Loucy (cell line): ENCODE results near the gene PIP4K2C.

ENCODE experiments used
- H2AFZ ChIP-seq: fragments of 200-600 bp; sonication (generic); 2 replicates; pipeline ENCODE4 v1.6.0; 2016; ENCODE audit warnings: antibody characterized with exemption, mild to moderate bottlenecking, low read length, moderate library complexity
- H3F3A ChIP-seq: fragments of 200-600 bp; 2 replicates; pipeline ENCODE4 v1.6.0; 2016; ENCODE audit warnings: antibody characterized with exemption, low read depth, mild to moderate bottlenecking
- H3K27me3 ChIP-seq: fragments of 200-600 bp; sonication (generic); 2 replicates; pipeline ENCODE4 v1.6.1; 2014; ENCODE audit warnings: low read length, mild to moderate bottlenecking; ENCODE audit not compliant: insufficient read depth, poor library complexity, severe bottlenecking
- H3K36me3 ChIP-seq: fragments of 200-600 bp; sonication (generic); 2 replicates; pipeline ENCODE4 v1.6.1; 2016; ENCODE audit warnings: low read length; ENCODE audit not compliant: insufficient read depth
- H3K4me1 ChIP-seq: fragments of 200-600 bp; sonication (generic); 2 replicates; pipeline ENCODE4 v1.5.1; 2014; ENCODE audit warnings: low read length, mild to moderate bottlenecking; ENCODE audit not compliant: insufficient read depth, poor library complexity, severe bottlenecking
- H3K4me2 ChIP-seq: fragments of 200-600 bp; sonication (generic); 2 replicates; pipeline ENCODE4 v1.6.0; 2014; ENCODE audit warnings: antibody characterized with exemption, low read length, low read depth, mild to moderate bottlenecking; ENCODE audit not compliant: poor library complexity, severe bottlenecking
- H3K4me3 ChIP-seq: fragments of 200-600 bp; sonication (generic); 2 replicates; pipeline ENCODE4 v1.5.1; 2014; ENCODE audit warnings: low read length, mild to moderate bottlenecking, mixed read lengths; ENCODE audit not compliant: poor library complexity, severe bottlenecking
- H3K79me2 ChIP-seq: fragments of 200-600 bp; sonication (generic); 2 replicates; pipeline ENCODE4 v1.6.1; 2014; ENCODE audit warnings: low read length; ENCODE audit not compliant: insufficient read depth
- H3K9ac ChIP-seq: fragments of 200-600 bp; sonication (generic); 2 replicates; pipeline ENCODE4 v1.6.0; 2014; ENCODE audit warnings: mild to moderate bottlenecking, low read depth, low read length, moderate library complexity; ENCODE audit not compliant: poor library complexity, severe bottlenecking
- H3K9me2 ChIP-seq: fragments of 200-600 bp; sonication (generic); replicated peaks from 2 replicates; pipeline ENCODE4 v1.6.1; 2016; ENCODE audit warnings: low read depth, low read length, mixed read lengths
- H3K9me3 ChIP-seq: fragments of 200-600 bp; sonication (generic); 2 replicates; pipeline ENCODE4 v1.6.1; 2014; ENCODE audit warnings: mild to moderate bottlenecking, antibody characterized with exemption, low read length, low read depth; ENCODE audit not compliant: insufficient read depth
- H4K20me1 ChIP-seq: fragments of 200-600 bp; sonication (generic); 2 replicates; pipeline ENCODE4 v1.6.0; 2014; ENCODE audit warnings: antibody characterized with exemption, low read length, mild to moderate bottlenecking; ENCODE audit not compliant: insufficient read depth, poor library complexity, severe bottlenecking
- CTCF ChIP-seq: fragments of 200-600 bp; sonication (generic); conservative IDR thresholded peaks from 2 replicates; pipeline ENCODE4 v1.5.1; 2014; ENCODE audit warnings: mild to moderate bottlenecking, antibody characterized with exemption, low read length
- EZH2phosphoT487 ChIP-seq: fragments of 200-600 bp; IDR thresholded peaks from 2 replicates; pipeline ENCODE4 v1.6.1; 2018; ENCODE audit warnings: antibody characterized with exemption, mild to moderate bottlenecking, moderate library complexity, borderline replicate concordance

The PIP4K2C gene

GRCh38 chr12:57606821-57607220, 15.8 kb downstream of the PIP4K2C start:
- Histone ChIP-seq H3K36me3 (peaks cover 8% of the 10 kb centered on the region; the same call in 1 of the 2 replicates), H3K79me2 (no peaks in the 10 kb centered on the region), H3K4me2 (no peak overlapping the region), H3K9ac (no peak overlapping the region), H4K20me1 (no peaks in the 10 kb centered on the region), H2AFZ (no peak overlapping the region), H3K4me3 (no peak overlapping the region), H3K27me3 (no peaks in the 10 kb centered on the region), H3K4me1 (peaks cover 29% of the 10 kb centered on the region), H3K9me2 (no peaks in the 10 kb centered on the region), H3F3A (no peaks in the 10 kb centered on the region), H3K9me3 (no peaks in the 10 kb centered on the region)
- TF ChIP-seq CTCF (no peak), EZH2phosphoT487 (no peak)

GRCh38 chr12:57607958-57608663, 17.1 kb downstream of the PIP4K2C start:
- Histone ChIP-seq H3K4me2 (no peak overlapping the region), H3F3A (no peaks in the 10 kb centered on the region), H3K9me2 (no peaks in the 10 kb centered on the region), H3K79me2 (no peaks in the 10 kb centered on the region), H3K36me3 (no peaks in the 10 kb centered on the region), H3K27me3 (no peaks in the 10 kb centered on the region), H3K9me3 (no peaks in the 10 kb centered on the region), H4K20me1 (no peaks in the 10 kb centered on the region), H3K4me3 (no peak overlapping the region), H2AFZ (no peak overlapping the region), H3K9ac (no peak overlapping the region), H3K4me1 (peaks cover 37% of the 10 kb centered on the region)
- no peak for TF ChIP-seq EZH2phosphoT487
- no peak for TF ChIP-seq CTCF

- no peak overlapping the region for H3K9ac ChIP-seq
- no peaks in the 10 kb centered on the region for H4K20me1 ChIP-seq
- no peaks in the 10 kb centered on the region for H3K9me3 ChIP-seq
- H3K9me2 ChIP-seq, result no peaks in the 10 kb centered on the region
- no peak overlapping the region for H3K4me3 ChIP-seq
- no peaks in the 10 kb centered on the region for H3F3A ChIP-seq
- H3K4me1 ChIP-seq, result peaks cover 35% of the 10 kb centered on the region
- H3K27me3 ChIP-seq, result no peaks in the 10 kb centered on the region
- no peak overlapping the region for H2AFZ ChIP-seq
- H3K79me2 ChIP-seq, result no peaks in the 10 kb centered on the region
- TF ChIP-seq CTCF, result no peak
- no peak for TF ChIP-seq EZH2phosphoT487
- no peak overlapping the region for H3K4me2 ChIP-seq
- no peaks in the 10 kb centered on the region for H3K36me3 ChIP-seq
These were observed 18.2 kb downstream of the PIP4K2C start for GRCh38 chr12:57609101-57609780.
